Kidney (tissue), 14 donors: ENCODE measurements around the gene PIEZO2. TPM values are rescaled to one million over a fixed set of nuclear protein-coding genes. Genes with fewer than 3 reads are reported as not detected.

Source experiments
- DNase-seq, 5 donors: peaks; one replicate each; pipeline ENCODE4 v3.0.0-alpha.2; 2013 to 2020
- FAIRE-seq: peaks from 2 replicates; lab custom pipeline; 2012; peaks lifted over from hg19 to GRCh38; lab: Jason Lieb, UNC
- H3K27ac ChIP-seq, 2 donors: one replicate each; pipeline ENCODE4 v1.7.0; 2013; ENCODE audit warnings: low read depth in 2 of 2, low read length in 2 of 2, inconsistent platforms in 1 of 2
- H3K27me3 ChIP-seq: one replicate; pipeline ENCODE4 v1.7.1; 2013; ENCODE audit warnings: low read length, inconsistent platforms; ENCODE audit not compliant: control insufficient read depth, insufficient read depth
- H3K36me3 ChIP-seq, 3 donors: one replicate each; pipeline versions ENCODE4 v1.7.0 to v1.7.1; 2013; ENCODE audit warnings: low read length in 3 of 3, control low read depth in 1 of 3, inconsistent platforms in 1 of 3; ENCODE audit not compliant: insufficient read depth in 3 of 3, control insufficient read depth in 2 of 3
- H3K4me1 ChIP-seq, 3 donors: one replicate each; pipeline versions ENCODE4 v1.7.0 to v1.7.1; 2013; ENCODE audit warnings: low read length in 3 of 3, inconsistent platforms in 1 of 3, low read depth in 1 of 3; ENCODE audit not compliant: control insufficient read depth in 2 of 3, insufficient read depth in 2 of 3
- H3K4me3 ChIP-seq, 3 donors: one replicate each; pipeline versions ENCODE4 v1.7.0 to v1.8.1; 2013; ENCODE audit warnings: low read length in 3 of 3, control low read depth in 1 of 3, inconsistent platforms in 1 of 3
- H3K9ac ChIP-seq, 3 donors: one replicate each; pipeline versions ENCODE4 v1.7.0 to v1.7.1; 2013; ENCODE audit warnings: low read length in 3 of 3, control low read depth in 1 of 3, inconsistent platforms in 1 of 3
- H3K9me3 ChIP-seq, 3 donors: one replicate each; pipeline versions ENCODE4 v1.7.0 to v1.7.1; 2013; ENCODE audit warnings: low read length in 3 of 3, control low read depth in 1 of 3, inconsistent platforms in 1 of 3; ENCODE audit not compliant: control insufficient read depth in 2 of 3, insufficient read depth in 1 of 3
- CTCF ChIP-seq: IDR thresholded peaks from 3 replicates; pipeline ENCODE4 v1.5.1; 2012; ENCODE audit warnings: mild to moderate bottlenecking, moderate library complexity, borderline replicate concordance; ENCODE audit not compliant: insufficient read depth; ENCODE audit errors: extremely low read depth
- intact Hi-C: fragments of 100-400 bp; cut with DNase I; formaldehyde crosslinking; loops from one replicate; pipeline ENCODE4 v1.11.1; 2022
- polyA plus RNA-seq: library from polyadenylated mRNA; stranded (reverse); fragments of 350-450 nt; fragmentation: Illumina TruSeq; extraction: RNeasy Lipid Tissue Mini Kit (QIAGEN cat#74804); gene quantifications from one replicate; pipeline ENCODE4 v1.2.3, GENCODE V29; 2014; ENCODE audit warnings: low read depth, low replicate concordance; ENCODE audit not compliant: insufficient read depth
- total RNA-seq: library from RNA; stranded (reverse); fragmentation: NEBNext Ultra II Directional; extraction: Animal tissue kit (Norgen Biotek cat#: 25700); gene quantifications from one replicate; pipeline ENCODE4 v1.2.1, GENCODE V29; 2021
- donor health status: control.
- donor health status: control.
- donor health status: control.
- donor health status: control.
- donor health status: control.
- donor health status: DM: yes; HTN: yes; CAD: no.
- donor health status: Normal renal cell carcinoma (clear cell type).

Gene PIEZO2
- total and polyA plus RNA-seq, 2 donors from 2014 or later = 1.1 to 4.1 TPM

GRCh38 chr18:10771053-10771709 lies 378.2 kb downstream of the PIEZO2 start:
- no peaks in the 10 kb centered on the region for H3K36me3 ChIP-seq
- DNase-seq (no peak), FAIRE-seq (no peak)
- H3K4me1 ChIP-seq = no peaks in the 10 kb centered on the region
- no peak overlapping the region for H3K9ac ChIP-seq
- H3K4me3 ChIP-seq = no peak overlapping the region
- intact Hi-C loops = no loop called here
- no peak overlapping the region for H3K27ac ChIP-seq
- H3K9me3 ChIP-seq = no peaks in the 10 kb centered on the region
- no peak for TF ChIP-seq CTCF
- H3K27me3 ChIP-seq = no peaks in the 10 kb centered on the region

- intact Hi-C loops = no loop called here
- DNase-seq (no peak), FAIRE-seq (no peak)
- H3K4me1 ChIP-seq = no peaks in the 10 kb centered on the region
- TF ChIP-seq CTCF = no peak
- H3K27ac ChIP-seq = no peak overlapping the region
- no peaks in the 10 kb centered on the region for H3K9me3 ChIP-seq
- H3K9ac ChIP-seq = no peak overlapping the region
- no peak overlapping the region for H3K4me3 ChIP-seq
- no peaks in the 10 kb centered on the region for H3K27me3 ChIP-seq
- H3K36me3 ChIP-seq = no peaks in the 10 kb centered on the region
Measured at GRCh38 chr18:10770264-10770663, 379.1 kb downstream of the PIEZO2 start.

GRCh38 chr18:10768221-10768620 lies 381.1 kb downstream of the PIEZO2 start:
- H3K36me3 ChIP-seq = no peaks in the 10 kb centered on the region
- intact Hi-C loops = no loop called here
- no peak for FAIRE-seq

More at GRCh38 chr18:10768221-10768620, 381.1 kb downstream of the PIEZO2 start:
- Histone ChIP-seq H3K9ac (no peak overlapping the region), H3K9me3 (no peaks in the 10 kb centered on the region), H3K27ac (no peak overlapping the region), H3K27me3 (no peaks in the 10 kb centered on the region), H3K4me1 (no peaks in the 10 kb centered on the region), H3K4me3 (no peak overlapping the region)
- DNase-seq = no peak
- no peak for TF ChIP-seq CTCF
